KOPT-K1 (cell line): Measurements from ENCODE around the gene EEF1A2.

Experiments
- H3K27ac ChIP-seq: fragments of 200-600 bp; sonication (generic); 2 replicates; pipeline ENCODE4 v1.5.1; 2016; ENCODE audit warnings: antibody characterized with exemption, mild to moderate bottlenecking, low read depth, low read length; ENCODE audit not compliant: poor library complexity, severe bottlenecking
- H3K36me3 ChIP-seq: fragments of 200-600 bp; sonication (generic); 2 replicates; pipeline ENCODE4 v1.5.1; 2017; ENCODE audit warnings: antibody characterized with exemption, mild to moderate bottlenecking, low read length, moderate library complexity; ENCODE audit not compliant: insufficient read depth
- H3K9me3 ChIP-seq: fragments of 200-600 bp; sonication (generic); 2 replicates; pipeline ENCODE4 v1.5.1; 2017; ENCODE audit warnings: antibody characterized with exemption, low read length, mild to moderate bottlenecking; ENCODE audit not compliant: insufficient read depth, poor library complexity, severe bottlenecking

Gene EEF1A2

GRCh38 chr20:63498960-63499337 is at the start of gene EEF1A2:
Gene EEF1A2, minus strand, starts transcription at chr20:63499083. Its CDS starts 1,320 bp downstream, at chr20:63497763.
- H3K9me3 ChIP-seq, result peaks cover under 1% of the 10 kb centered on the region
- no peaks in the 10 kb centered on the region for H3K36me3 ChIP-seq
- no peak within 1 kb of the TSS for H3K27ac ChIP-seq

- Histone ChIP-seq H3K36me3 (no peaks in the 10 kb centered on the region), H3K27ac (no peak overlapping the region), H3K9me3 (no peaks in the 10 kb centered on the region)
Measured at GRCh38 chr20:63548542-63548941, 49.7 kb upstream of the EEF1A2 start.

GRCh38 chr20:63547725-63548480 is 49.0 kb upstream of the EEF1A2 start, which contains the start of gene SRMS:
Gene SRMS, minus strand, starts transcription at chr20:63547749. Its CDS starts 286 bp downstream, at chr20:63547463.
- Histone ChIP-seq H3K36me3 (no peaks in the 10 kb centered on the region), H3K9me3 (no peaks in the 10 kb centered on the region), H3K27ac (no peak within 1 kb of the TSS)

- Histone ChIP-seq H3K36me3 (no peaks in the 10 kb centered on the region), H3K27ac (no peak overlapping the region), H3K9me3 (no peaks in the 10 kb centered on the region)
Measured at GRCh38 chr20:63546956-63547724, 48.3 kb upstream of the EEF1A2 start.

- Histone ChIP-seq H3K9me3 (no peaks in the 10 kb centered on the region), H3K27ac (no peak overlapping the region), H3K36me3 (no peaks in the 10 kb centered on the region)
Measured at GRCh38 chr20:63546256-63546955, 47.5 kb upstream of the EEF1A2 start.

- H3K27ac ChIP-seq, result no peak overlapping the region
Measured at GRCh38 chr20:63545814-63546213, 46.9 kb upstream of the EEF1A2 start.

GRCh38 chr20:63544958-63545516 is 46.2 kb upstream of the EEF1A2 start:
- Histone ChIP-seq H3K36me3 (no peaks in the 10 kb centered on the region), H3K9me3 (no peaks in the 10 kb centered on the region), H3K27ac (no peak overlapping the region)

More at GRCh38 chr20:63545814-63546213, 46.9 kb upstream of the EEF1A2 start:
- Histone ChIP-seq H3K36me3 (no peaks in the 10 kb centered on the region), H3K9me3 (no peaks in the 10 kb centered on the region)

GRCh38 chr20:63544241-63544957 is 45.5 kb upstream of the EEF1A2 start:
- Histone ChIP-seq H3K9me3 (no peaks in the 10 kb centered on the region), H3K27ac (no peak overlapping the region), H3K36me3 (no peaks in the 10 kb centered on the region)

- H3K27ac ChIP-seq, result no peak overlapping the region
- no peaks in the 10 kb centered on the region for H3K9me3 ChIP-seq
- H3K36me3 ChIP-seq, result no peaks in the 10 kb centered on the region
Measured at GRCh38 chr20:63543733-63544132, 44.9 kb upstream of the EEF1A2 start.

GRCh38 chr20:63543131-63543530 is 44.2 kb upstream of the EEF1A2 start:
- Histone ChIP-seq H3K9me3 (no peaks in the 10 kb centered on the region), H3K27ac (no peak overlapping the region)

GRCh38 chr20:63542696-63543095 is 43.8 kb upstream of the EEF1A2 start:
- no peaks in the 10 kb centered on the region for H3K36me3 ChIP-seq
- no peaks in the 10 kb centered on the region for H3K9me3 ChIP-seq
- H3K27ac ChIP-seq, result no peak overlapping the region

More at GRCh38 chr20:63543131-63543530, 44.2 kb upstream of the EEF1A2 start:
- no peaks in the 10 kb centered on the region for H3K36me3 ChIP-seq

- H3K27ac ChIP-seq, result no peak overlapping the region
- H3K36me3 ChIP-seq, result no peaks in the 10 kb centered on the region
Measured at GRCh38 chr20:63542031-63542559, 43.2 kb upstream of the EEF1A2 start.

GRCh38 chr20:63541371-63541770 is 42.5 kb upstream of the EEF1A2 start:
- H3K36me3 ChIP-seq, result no peaks in the 10 kb centered on the region
- H3K9me3 ChIP-seq, result no peaks in the 10 kb centered on the region
- H3K27ac ChIP-seq, result no peak overlapping the region

More at GRCh38 chr20:63542031-63542559, 43.2 kb upstream of the EEF1A2 start:
- no peaks in the 10 kb centered on the region for H3K9me3 ChIP-seq
